Esophagus squamous epithelium (tissue), 5 donors: ENCODE data around the gene NANOS3. TPM values are rescaled to one million over a fixed set of nuclear protein-coding genes. Genes with fewer than 3 reads are reported as not detected.

Source experiments
- DNase-seq: peaks from one replicate; lab custom pipeline; 2025; lab: John Stamatoyannopoulos, UW
- H3K27ac ChIP-seq, 4 donors: fragments of 200-600 bp; sonication (generic); one replicate each; pipeline ENCODE4 v1.5.1; 2016 to 2019; ENCODE audit warnings: mild to moderate bottlenecking in 1 of 4
- H3K27me3 ChIP-seq, 4 donors: fragments of 200-600 bp; sonication (generic); 1 replicate in 3 of 4; 2 replicates in 1 of 4; pipeline versions ENCODE4 v1.5.1 to v1.6.0; 2017 to 2021; ENCODE audit warnings: antibody characterized with exemption in 1 of 4
- H3K36me3 ChIP-seq, 3 donors: fragments of 200-600 bp; sonication (generic); one replicate each; pipeline ENCODE4 v1.5.1; 2016 to 2019
- H3K4me1 ChIP-seq, 3 donors: fragments of 200-600 bp; sonication (generic); one replicate each; pipeline ENCODE4 v1.5.1; 2017 to 2019
- H3K4me3 ChIP-seq, 4 donors: fragments of 200-600 bp; sonication (generic); 1 replicate in 3 of 4; 2 replicates in 1 of 4; pipeline ENCODE4 v1.5.1; 2016 to 2019; ENCODE audit warnings: mild to moderate bottlenecking in 2 of 4, moderate library complexity in 1 of 4
- H3K9me3 ChIP-seq, 3 donors: fragments of 200-600 bp; sonication (generic); one replicate each; pipeline ENCODE4 v1.5.1; 2016 to 2019
- POLR2A ChIP-seq, 4 donors: fragments of 450-650 bp; IDR thresholded peaks; one replicate each; pipeline ENCODE4 v1.6.1; 2017; ENCODE audit warnings: antibody characterized with exemption in 4 of 4, mild to moderate bottlenecking in 4 of 4, moderate library complexity in 3 of 4
- WGBS, 2 donors: methylation state at CpG; one replicate each; pipeline ENCODE4 v1.1.5; 2018; 5-methylcytosine and 5-hydroxymethylcytosine counted together
- intact Hi-C: fragments of 100-400 bp; cut with DNase I; formaldehyde crosslinking; loops from one replicate; pipeline ENCODE4 v1.15.0; 2022
- total RNA-seq, 4 donors: library from RNA; depleted of rRNA; stranded (reverse); fragments of >200 nt; gene quantifications; one replicate each; pipeline ENCODE4 v1.1.0, GENCODE V29; 2016
- TF ChIP-seq, protein P1 (sequence below), 6 experiments: fragments of 450-650 bp in 4 of 6; fragments of 200-600 bp in 2 of 6; sonication (generic) in 2 of 6; IDR thresholded peaks; one replicate each; pipeline ENCODE4 v1.5.1; 2016 to 2019; ENCODE audit warnings: antibody characterized with exemption in 6 of 6, mild to moderate bottlenecking in 4 of 6, moderate library complexity in 4 of 6
- donor health status: DM: yes; HTN: yes; CAD: no.

Gene NANOS3
- total RNA-seq, 4 donors from 2014 or later: not detected

DNA sequence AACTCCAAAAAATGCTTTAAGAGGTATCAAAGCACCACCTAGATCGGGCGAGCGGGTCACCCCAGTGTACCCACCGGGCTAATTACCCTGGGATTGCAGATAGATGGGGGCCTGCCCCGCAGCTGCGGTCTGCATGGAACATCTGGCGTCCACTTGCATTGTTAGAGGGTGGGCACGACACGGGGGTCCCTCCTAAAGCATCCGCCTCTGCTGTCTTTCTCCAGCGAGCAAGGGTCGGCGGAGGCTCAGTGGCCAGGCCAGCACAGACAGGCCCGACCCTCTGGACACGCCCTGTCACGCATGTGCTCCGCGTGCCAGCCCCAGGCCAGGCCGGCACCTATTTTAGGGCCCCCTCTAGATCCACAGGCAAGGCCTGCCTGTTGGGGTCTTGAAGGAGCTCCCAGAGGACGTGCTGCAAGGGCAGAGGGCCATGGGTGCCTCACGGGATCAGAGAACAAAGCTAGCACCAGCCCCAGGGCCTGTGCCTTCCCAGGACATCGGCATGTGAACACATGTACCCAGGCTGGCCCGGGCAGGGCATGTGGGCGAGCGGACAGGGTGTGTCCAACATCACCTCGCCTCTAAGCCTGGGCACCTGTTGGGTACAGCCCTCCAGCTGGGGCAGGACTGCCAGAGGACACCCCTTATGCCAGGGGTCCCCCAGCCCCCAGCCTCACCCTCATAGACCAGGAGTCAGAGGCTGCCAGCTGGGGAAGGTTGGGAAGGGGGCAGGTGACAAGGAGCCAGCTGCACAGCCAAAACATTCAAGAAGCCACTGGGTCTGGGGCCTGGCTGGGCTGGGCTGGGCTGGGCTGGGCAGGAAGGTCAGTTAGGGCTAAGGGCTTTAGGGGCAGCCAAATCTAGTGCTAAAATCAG lies 35.6 kb upstream of the NANOS3 start:
- H3K4me3 ChIP-seq: peak overlapping the region; percentile 74 to 99 (median 89)
- TF ChIP-seq, protein P1, sequence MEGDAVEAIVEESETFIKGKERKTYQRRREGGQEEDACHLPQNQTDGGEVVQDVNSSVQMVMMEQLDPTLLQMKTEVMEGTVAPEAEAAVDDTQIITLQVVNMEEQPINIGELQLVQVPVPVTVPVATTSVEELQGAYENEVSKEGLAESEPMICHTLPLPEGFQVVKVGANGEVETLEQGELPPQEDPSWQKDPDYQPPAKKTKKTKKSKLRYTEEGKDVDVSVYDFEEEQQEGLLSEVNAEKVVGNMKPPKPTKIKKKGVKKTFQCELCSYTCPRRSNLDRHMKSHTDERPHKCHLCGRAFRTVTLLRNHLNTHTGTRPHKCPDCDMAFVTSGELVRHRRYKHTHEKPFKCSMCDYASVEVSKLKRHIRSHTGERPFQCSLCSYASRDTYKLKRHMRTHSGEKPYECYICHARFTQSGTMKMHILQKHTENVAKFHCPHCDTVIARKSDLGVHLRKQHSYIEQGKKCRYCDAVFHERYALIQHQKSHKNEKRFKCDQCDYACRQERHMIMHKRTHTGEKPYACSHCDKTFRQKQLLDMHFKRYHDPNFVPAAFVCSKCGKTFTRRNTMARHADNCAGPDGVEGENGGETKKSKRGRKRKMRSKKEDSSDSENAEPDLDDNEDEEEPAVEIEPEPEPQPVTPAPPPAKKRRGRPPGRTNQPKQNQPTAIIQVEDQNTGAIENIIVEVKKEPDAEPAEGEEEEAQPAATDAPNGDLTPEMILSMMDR (IDR thresholded peaks at IDR 0.05): no peak
- peak in 2 of 4 donors; percentile 15 to 51 for TF ChIP-seq POLR2A (IDR thresholded peaks at IDR 0.05)
- WGBS, 2 donors: 5 to 8% methylated on average over 6 to 8 of the region's 26 CpGs
- peaks cover 0 to 17% (median 3%) of the 10 kb centered on the region in 3 donors for H3K36me3 ChIP-seq
- no peak for DNase-seq
- H3K9me3 ChIP-seq: no peaks in the 10 kb centered on the region
- peaks cover 55 to 89% (median 63%) of the 10 kb centered on the region in 3 donors for H3K4me1 ChIP-seq
- H3K27me3 ChIP-seq: no peaks in the 10 kb centered on the region
- H3K27ac ChIP-seq: peak overlapping the region; percentile 98 to 100 (median 100)
- intact Hi-C loops: no loop called here

DNA sequence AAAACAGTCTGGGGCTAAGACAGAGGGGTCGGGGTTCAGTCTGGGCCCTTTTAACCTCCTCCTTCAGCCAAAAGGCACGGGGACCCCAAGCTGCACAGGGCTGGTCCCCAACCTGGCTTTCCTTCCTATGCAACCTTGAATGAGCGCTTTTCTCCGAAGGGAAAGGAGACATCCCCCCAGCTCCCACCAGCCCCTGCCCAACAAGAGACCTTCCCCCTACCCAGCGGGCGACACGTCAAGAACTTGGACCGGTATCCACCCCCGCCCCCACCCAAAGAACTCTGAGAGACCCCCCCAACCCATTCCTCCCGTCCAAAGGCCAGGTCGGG lies 35.0 kb upstream of the NANOS3 start:
- 0% methylated on average over 1 to 2 of the region's 11 CpGs for WGBS, 2 donors
- TF ChIP-seq, protein P1 (IDR thresholded peaks at IDR 0.05): no peak
- no peak for TF ChIP-seq POLR2A (IDR thresholded peaks at IDR 0.05)

DNA sequence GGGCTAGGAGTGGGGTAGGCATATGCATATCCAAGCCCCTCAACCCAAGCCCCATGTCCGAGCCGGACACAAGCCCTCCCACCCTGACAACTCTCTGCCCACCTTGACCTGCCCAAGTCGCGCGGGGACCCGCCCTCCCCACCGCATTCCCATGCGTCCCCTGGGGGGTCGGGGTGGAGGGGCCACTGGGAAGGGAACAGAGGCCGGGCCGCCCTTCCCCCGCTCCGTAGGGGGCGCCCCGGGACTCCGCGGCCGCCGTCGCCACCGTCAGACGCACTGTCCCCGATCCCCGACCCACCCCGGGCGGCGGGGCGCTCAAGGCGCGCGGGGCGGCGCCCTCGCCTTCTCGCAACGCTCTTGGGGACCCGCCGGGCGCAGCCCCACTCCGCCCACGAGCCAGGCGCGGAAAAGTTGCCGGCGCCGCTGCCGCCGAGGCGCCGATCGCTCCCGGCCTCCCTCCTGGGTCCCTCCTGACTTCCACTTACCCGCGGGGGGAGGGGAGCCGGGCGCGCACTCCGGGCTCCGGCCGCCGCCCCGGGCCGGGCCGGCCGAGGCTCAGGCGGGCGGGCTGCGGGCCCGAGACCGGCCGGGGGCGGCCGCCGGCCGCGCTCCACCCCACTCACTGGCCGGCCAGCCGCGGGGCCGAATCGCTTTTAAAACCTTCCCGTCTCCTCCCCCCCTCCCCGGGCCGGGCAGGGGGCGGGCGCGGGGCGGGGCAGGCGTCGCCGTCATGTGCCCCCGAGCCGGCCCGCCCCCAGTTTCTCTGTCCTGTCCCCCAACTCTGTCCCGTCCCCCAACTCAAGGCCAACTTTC lies 34.4 kb upstream of the NANOS3 start:
- peak in 2 of 4 donors; percentile 88 to 93 for TF ChIP-seq POLR2A (IDR thresholded peaks at IDR 0.05)
- TF ChIP-seq, protein P1 (IDR thresholded peaks at IDR 0.05): no peak
- H3K27ac ChIP-seq: peak overlapping the region; percentile 98 to 100 (median 100)
- H3K4me3 ChIP-seq: peak overlapping the region; percentile 74 to 99 (median 89)
- H3K36me3 ChIP-seq: peaks cover 0 to 5% (median 0%) of the 10 kb centered on the region in 3 donors
- H3K27me3 ChIP-seq: no peaks in the 10 kb centered on the region
- no CpG with 5 or more reads among the region's 95 CpGs for WGBS, 2 donors
- intact Hi-C loops: no loop called here
- no peak for DNase-seq
- H3K4me1 ChIP-seq: peaks cover 55 to 89% (median 57%) of the 10 kb centered on the region in 3 donors
- H3K9me3 ChIP-seq: no peaks in the 10 kb centered on the region

More for the DNA sequence above, 35.0 kb upstream of the NANOS3 start:
- H3K27me3 ChIP-seq: no peaks in the 10 kb centered on the region
- DNase-seq: no peak
- H3K36me3 ChIP-seq: peaks cover 0 to 11% (median 0%) of the 10 kb centered on the region in 3 donors
- peak overlapping the region; percentile 98 to 100 (median 100) for H3K27ac ChIP-seq
- no peaks in the 10 kb centered on the region for H3K9me3 ChIP-seq
- peak overlapping the region; percentile 74 to 99 (median 89) for H3K4me3 ChIP-seq
- intact Hi-C loops: no loop called here
- H3K4me1 ChIP-seq: peaks cover 55 to 89% (median 62%) of the 10 kb centered on the region in 3 donors

DNA sequence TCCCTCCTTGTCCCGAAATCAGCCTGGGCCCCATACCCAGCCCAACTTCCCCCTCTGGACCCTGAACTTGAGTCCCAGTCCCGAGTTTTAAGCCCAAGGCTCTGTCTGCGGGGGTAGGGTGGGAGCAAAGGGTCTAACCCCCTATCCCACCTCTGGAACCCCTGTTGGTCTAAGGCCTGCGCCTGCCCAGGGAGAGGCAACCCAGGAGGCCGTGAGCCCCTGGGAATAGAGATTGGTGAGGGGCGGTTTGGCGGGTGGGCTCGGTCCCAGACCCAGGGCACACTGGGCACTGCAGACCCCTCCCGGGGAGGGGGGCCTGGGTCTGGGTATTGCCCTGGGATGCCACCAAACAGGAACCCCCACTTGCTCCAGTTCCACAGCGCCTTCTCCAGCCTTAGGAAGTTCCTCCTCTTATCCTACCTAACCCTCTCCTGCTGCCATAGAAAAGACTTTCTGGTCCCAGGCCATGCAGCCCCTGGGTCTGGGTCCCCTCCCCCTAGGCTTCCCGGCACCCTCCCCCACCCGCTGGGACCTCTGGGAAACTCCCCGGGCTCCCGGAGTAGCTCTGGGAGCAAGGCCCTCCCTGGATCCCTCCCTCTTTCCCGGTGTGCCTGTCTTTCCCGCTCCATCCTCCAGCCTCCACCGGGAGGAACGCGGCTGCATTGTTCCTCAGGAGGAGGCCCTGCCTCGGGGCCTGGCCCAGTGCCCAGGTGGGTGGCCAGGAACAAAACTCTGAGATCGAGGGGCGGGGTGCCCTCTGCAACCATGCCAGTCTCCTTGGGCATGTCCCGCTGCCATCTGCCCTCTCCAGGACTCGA lies 33.6 kb upstream of the NANOS3 start:
- Histone ChIP-seq H3K4me3 (peak overlapping the region; percentile 74 to 99 (median 89)), H3K27ac (peak overlapping the region; percentile 98 to 100 (median 100)), H3K4me1 (peaks cover 55 to 89% (median 58%) of the 10 kb centered on the region in 3 donors), H3K36me3 (no peaks in the 10 kb centered on the region), H3K9me3 (no peaks in the 10 kb centered on the region), H3K27me3 (no peaks in the 10 kb centered on the region)
- no peak for DNase-seq
- 0 to 14% methylated on average over 4 to 5 of the region's 24 CpGs for WGBS, 2 donors
- TF ChIP-seq, protein P1 (IDR thresholded peaks at IDR 0.05): no peak
- no peak for TF ChIP-seq POLR2A (IDR thresholded peaks at IDR 0.05)
- intact Hi-C loops: no loop called here
